ENCODE results near the gene DNAL1.

Gene DNAL1

GRCh38 chr14:73725116-73726024, 80.6 kb downstream of the DNAL1 start:
- H3K27me3 ChIP-seq, result no peaks in the 10 kb centered on the region
- peaks cover 93% of the 10 kb centered on the region for H3K36me3 ChIP-seq
- H3K4me3 ChIP-seq (ENCODE audit: low read depth, low read length), result no peak overlapping the region
- DNase-seq, result peak; percentile 38
- no peak for TF ChIP-seq CTCF (IDR thresholded peaks at IDR 0.05; ENCODE audit: low read depth, low read length)
- H3K4me1 ChIP-seq, result peaks cover 19% of the 10 kb centered on the region
- no peaks in the 10 kb centered on the region for H3K9me3 ChIP-seq

GRCh38 chr14:73726025-73726961, 81.5 kb downstream of the DNAL1 start:
- H3K9me3 ChIP-seq, result no peaks in the 10 kb centered on the region
- H3K4me3 ChIP-seq (ENCODE audit: low read depth, low read length), result no peak overlapping the region
- H3K4me1 ChIP-seq, result peaks cover 19% of the 10 kb centered on the region
- DNase-seq, result no peak
- TF ChIP-seq CTCF (IDR thresholded peaks at IDR 0.05; ENCODE audit: low read depth, low read length), result no peak
- H3K27me3 ChIP-seq, result no peaks in the 10 kb centered on the region
- peaks cover 90% of the 10 kb centered on the region for H3K36me3 ChIP-seq

GRCh38 chr14:73727166-73727565, 82.4 kb downstream of the DNAL1 start:
- H3K4me3 ChIP-seq (ENCODE audit: low read depth, low read length), result no peak overlapping the region
- peaks cover 19% of the 10 kb centered on the region for H3K4me1 ChIP-seq
- H3K27me3 ChIP-seq, result no peaks in the 10 kb centered on the region
- DNase-seq, result no peak
- H3K36me3 ChIP-seq, result peaks cover 81% of the 10 kb centered on the region
- no peaks in the 10 kb centered on the region for H3K9me3 ChIP-seq
- no peak for TF ChIP-seq CTCF (IDR thresholded peaks at IDR 0.05; ENCODE audit: low read depth, low read length)

GRCh38 chr14:73728717-73729330, 84.0 kb downstream of the DNAL1 start:
- Histone ChIP-seq H3K4me1 (peaks cover 19% of the 10 kb centered on the region), H3K27me3 (no peaks in the 10 kb centered on the region), H3K4me3 (ENCODE audit: low read depth, low read length) (no peak overlapping the region), H3K9me3 (no peaks in the 10 kb centered on the region), H3K36me3 (peaks cover 72% of the 10 kb centered on the region)
- DNase-seq, result peak; percentile 87
- peak; percentile 98 for TF ChIP-seq CTCF (IDR thresholded peaks at IDR 0.05; ENCODE audit: low read depth, low read length)

- no peak for TF ChIP-seq CTCF (IDR thresholded peaks at IDR 0.05; ENCODE audit: low read depth, low read length)
- Histone ChIP-seq H3K27me3 (no peaks in the 10 kb centered on the region), H3K36me3 (peaks cover 70% of the 10 kb centered on the region), H3K4me1 (peaks cover 12% of the 10 kb centered on the region), H3K4me3 (ENCODE audit: low read depth, low read length) (no peak overlapping the region), H3K9me3 (no peaks in the 10 kb centered on the region)
- no peak for DNase-seq
Observed at GRCh38 chr14:73729556-73730265, 84.9 kb downstream of the DNAL1 start.
